ENCODE data around the gene N4BP2L2.

N4BP2L2 gene

GRCh38 chr13:32549788-32550187 lies 11.2 kb upstream of the N4BP2L2 start:
- WGBS (ENCODE audit: insufficient coverage) = 97% methylated on average over 3 of the region's 3 CpGs
- Histone ChIP-seq H3K4me3 (ENCODE audit: control insufficient read depth in 1 of 7, extremely low read depth in 1 of 7, insufficient read depth in 4 of 7, low read depth in 2 of 7, low read length in 6 of 7) (no peak overlapping the region), H3K9me3 (ENCODE audit: control extremely low read depth in 1 of 5, control insufficient read depth in 4 of 5, insufficient read depth in 2 of 5, low read depth in 1 of 5, low read length in 4 of 5) (no peaks in the 10 kb centered on the region), H3K27ac (ENCODE audit: insufficient read depth in 1 of 2, low read depth in 1 of 2, low read length in 2 of 2, poor library complexity in 1 of 2, severe bottlenecking in 2 of 2) (no peak overlapping the region), H3K4me1 (ENCODE audit: control extremely low read depth in 1 of 4, control insufficient read depth in 4 of 4, insufficient read depth in 4 of 4, low read length in 3 of 4) (no peaks in the 10 kb centered on the region), H3K27me3 (replicated peaks in 2 of 5; ENCODE audit: control insufficient read depth in 4 of 5, insufficient read depth in 5 of 5, low read length in 4 of 5) (no peaks in the 10 kb centered on the region), H3K36me3 (ENCODE audit: control insufficient read depth in 4 of 4, insufficient read depth in 4 of 4, low read length in 3 of 4) (no peaks in the 10 kb centered on the region)
- CTCF ChIA-PET = interaction anchor here (1.1 kb wide), 1 partner anchor 19 kb away, joined by 3 read pairs; no protein-coding TSS in a partner anchor
- POLR2A ChIA-PET = no interaction called here
- DNase-seq = no peak

GRCh38 chr13:32548837-32549236 lies 10.2 kb upstream of the N4BP2L2 start:
- Histone ChIP-seq H3K27me3 (replicated peaks in 2 of 5; ENCODE audit: control insufficient read depth in 4 of 5, insufficient read depth in 5 of 5, low read length in 4 of 5) (no peaks in the 10 kb centered on the region), H3K4me1 (ENCODE audit: control extremely low read depth in 1 of 4, control insufficient read depth in 4 of 4, insufficient read depth in 4 of 4, low read length in 3 of 4) (no peaks in the 10 kb centered on the region), H3K9me3 (ENCODE audit: control extremely low read depth in 1 of 5, control insufficient read depth in 4 of 5, insufficient read depth in 2 of 5, low read depth in 1 of 5, low read length in 4 of 5) (no peaks in the 10 kb centered on the region), H3K27ac (ENCODE audit: insufficient read depth in 1 of 2, low read depth in 1 of 2, low read length in 2 of 2, poor library complexity in 1 of 2, severe bottlenecking in 2 of 2) (no peak overlapping the region), H3K4me3 (ENCODE audit: control insufficient read depth in 1 of 7, extremely low read depth in 1 of 7, insufficient read depth in 4 of 7, low read depth in 2 of 7, low read length in 6 of 7) (peak overlapping the region in 1 of 7 experiments; percentile 37), H3K36me3 (ENCODE audit: control insufficient read depth in 4 of 4, insufficient read depth in 4 of 4, low read length in 3 of 4) (no peaks in the 10 kb centered on the region)
- CTCF ChIA-PET = interaction anchor here (1.1 kb wide), 1 partner anchor 20 kb away, joined by 3 read pairs; no protein-coding TSS in a partner anchor
- no CpG with 5 or more reads among the region's 2 CpGs for WGBS (ENCODE audit: insufficient coverage)
- POLR2A ChIA-PET = no interaction called here
- peak in 2 of 3 donors; percentile 42 to 44 for DNase-seq

- no peaks in the 10 kb centered on the region for H3K9me3 ChIP-seq (ENCODE audit: control extremely low read depth in 1 of 5, control insufficient read depth in 4 of 5, insufficient read depth in 2 of 5, low read depth in 1 of 5, low read length in 4 of 5)
- H3K27ac ChIP-seq (ENCODE audit: insufficient read depth in 1 of 2, low read depth in 1 of 2, low read length in 2 of 2, poor library complexity in 1 of 2, severe bottlenecking in 2 of 2) = no peak overlapping the region
- POLR2A ChIA-PET = no interaction called here
- no peaks in the 10 kb centered on the region for H3K27me3 ChIP-seq (replicated peaks in 2 of 5; ENCODE audit: control insufficient read depth in 4 of 5, insufficient read depth in 5 of 5, low read length in 4 of 5)
- CTCF ChIA-PET = interaction anchor here (0.6 to 1.1 kb wide), 2 partner anchors 12 to 36 kb away, joined by 3 read pairs; no protein-coding TSS in a partner anchor
- no CpG with 5 or more reads among the region's 2 CpGs for WGBS (ENCODE audit: insufficient coverage)
- H3K4me3 ChIP-seq (ENCODE audit: control insufficient read depth in 1 of 7, extremely low read depth in 1 of 7, insufficient read depth in 4 of 7, low read depth in 2 of 7, low read length in 6 of 7) = no peak overlapping the region
- no peaks in the 10 kb centered on the region for H3K4me1 ChIP-seq (ENCODE audit: control extremely low read depth in 1 of 4, control insufficient read depth in 4 of 4, insufficient read depth in 4 of 4, low read length in 3 of 4)
- DNase-seq = no peak
- no peaks in the 10 kb centered on the region for H3K36me3 ChIP-seq (ENCODE audit: control insufficient read depth in 4 of 4, insufficient read depth in 4 of 4, low read length in 3 of 4)
These were observed 6.5 kb upstream of the N4BP2L2 start for GRCh38 chr13:32545083-32545482.

GRCh38 chr13:32542221-32542620 lies 3.6 kb upstream of the N4BP2L2 start:
- ChIA-PET POLR2A (interaction anchor here (0.6 kb wide), 1 partner anchor 101 kb away, joined by 3 read pairs; no protein-coding TSS in a partner anchor), CTCF (no interaction called here)
- no peak overlapping the region for H3K4me3 ChIP-seq (ENCODE audit: control insufficient read depth in 1 of 7, extremely low read depth in 1 of 7, insufficient read depth in 4 of 7, low read depth in 2 of 7, low read length in 6 of 7)
- H3K4me1 ChIP-seq (ENCODE audit: control extremely low read depth in 1 of 4, control insufficient read depth in 4 of 4, insufficient read depth in 4 of 4, low read length in 3 of 4) = peaks cover 0 to 7% (median 5%) of the 10 kb centered on the region in 4 experiments
- H3K27ac ChIP-seq (ENCODE audit: insufficient read depth in 1 of 2, low read depth in 1 of 2, low read length in 2 of 2, poor library complexity in 1 of 2, severe bottlenecking in 2 of 2) = no peak overlapping the region
- WGBS (ENCODE audit: insufficient coverage) = 83% methylated on average over 1 of the region's 2 CpGs
- peaks cover 0 to 6% (median 0%) of the 10 kb centered on the region in 5 experiments for H3K9me3 ChIP-seq (ENCODE audit: control extremely low read depth in 1 of 5, control insufficient read depth in 4 of 5, insufficient read depth in 2 of 5, low read depth in 1 of 5, low read length in 4 of 5)
- H3K27me3 ChIP-seq (replicated peaks in 2 of 5; ENCODE audit: control insufficient read depth in 4 of 5, insufficient read depth in 5 of 5, low read length in 4 of 5) = no peaks in the 10 kb centered on the region
- DNase-seq = no peak
- H3K36me3 ChIP-seq (ENCODE audit: control insufficient read depth in 4 of 4, insufficient read depth in 4 of 4, low read length in 3 of 4) = no peaks in the 10 kb centered on the region

- peak overlapping the region; percentile 75 to 99 (median 92) for H3K4me3 ChIP-seq (ENCODE audit: control insufficient read depth in 1 of 7, extremely low read depth in 1 of 7, insufficient read depth in 4 of 7, low read depth in 2 of 7, low read length in 6 of 7)
- no peaks in the 10 kb centered on the region for H3K27me3 ChIP-seq (replicated peaks in 2 of 5; ENCODE audit: control insufficient read depth in 4 of 5, insufficient read depth in 5 of 5, low read length in 4 of 5)
- peak overlapping the region; percentile 97 to 99 for H3K27ac ChIP-seq (ENCODE audit: insufficient read depth in 1 of 2, low read depth in 1 of 2, low read length in 2 of 2, poor library complexity in 1 of 2, severe bottlenecking in 2 of 2)
- ChIA-PET CTCF (interaction anchor here (0.7 to 2.5 kb wide), 7 partner anchors 14 to 109 kb away, joined by 3 to 9 read pairs (median 4); no protein-coding TSS in a partner anchor), POLR2A (interaction anchor here (0.6 to 0.7 kb wide), 3 partner anchors 16 to 133 kb away, joined by 3 read pairs; no protein-coding TSS in a partner anchor)
- peaks cover 0 to 6% (median 0%) of the 10 kb centered on the region in 5 experiments for H3K9me3 ChIP-seq (ENCODE audit: control extremely low read depth in 1 of 5, control insufficient read depth in 4 of 5, insufficient read depth in 2 of 5, low read depth in 1 of 5, low read length in 4 of 5)
- peak in 2 of 3 donors; percentile 38 to 57 for DNase-seq
- H3K4me1 ChIP-seq (ENCODE audit: control extremely low read depth in 1 of 4, control insufficient read depth in 4 of 4, insufficient read depth in 4 of 4, low read length in 3 of 4) = peaks cover 5 to 22% (median 13%) of the 10 kb centered on the region in 4 experiments
- WGBS (ENCODE audit: insufficient coverage) = 0% methylated on average over 23 of the region's 23 CpGs
- peaks cover 10 to 32% (median 16%) of the 10 kb centered on the region in 4 experiments for H3K36me3 ChIP-seq (ENCODE audit: control insufficient read depth in 4 of 4, insufficient read depth in 4 of 4, low read length in 3 of 4)
These were observed 413 bp downstream of the N4BP2L2 start for GRCh38 chr13:32538143-32538620.

- WGBS (ENCODE audit: insufficient coverage) = 46% methylated on average over 8 of the region's 22 CpGs
- peak overlapping the region; percentile 97 to 99 for H3K27ac ChIP-seq (ENCODE audit: insufficient read depth in 1 of 2, low read depth in 1 of 2, low read length in 2 of 2, poor library complexity in 1 of 2, severe bottlenecking in 2 of 2)
- ChIA-PET POLR2A (interaction anchor here (0.6 to 1.1 kb wide), 5 partner anchors 16 to 133 kb away, joined by 3 to 10 read pairs (median 3); no protein-coding TSS in a partner anchor), CTCF (interaction anchor here (0.6 to 2.5 kb wide), 10 partner anchors 43 to 464 kb away, joined by 3 to 9 read pairs (median 3); partner anchors contain the start of gene N4BP2L1)
- peaks cover 5 to 22% (median 13%) of the 10 kb centered on the region in 4 experiments for H3K4me1 ChIP-seq (ENCODE audit: control extremely low read depth in 1 of 4, control insufficient read depth in 4 of 4, insufficient read depth in 4 of 4, low read length in 3 of 4)
- H3K9me3 ChIP-seq (ENCODE audit: control extremely low read depth in 1 of 5, control insufficient read depth in 4 of 5, insufficient read depth in 2 of 5, low read depth in 1 of 5, low read length in 4 of 5) = peaks cover 0 to 6% (median 0%) of the 10 kb centered on the region in 5 experiments
- peaks cover 10 to 35% (median 16%) of the 10 kb centered on the region in 4 experiments for H3K36me3 ChIP-seq (ENCODE audit: control insufficient read depth in 4 of 4, insufficient read depth in 4 of 4, low read length in 3 of 4)
- peak in 1 of 3 donors; percentile 81 for DNase-seq
- no peaks in the 10 kb centered on the region for H3K27me3 ChIP-seq (replicated peaks in 2 of 5; ENCODE audit: control insufficient read depth in 4 of 5, insufficient read depth in 5 of 5, low read length in 4 of 5)
- H3K4me3 ChIP-seq (ENCODE audit: control insufficient read depth in 1 of 7, extremely low read depth in 1 of 7, insufficient read depth in 4 of 7, low read depth in 2 of 7, low read length in 6 of 7) = peak overlapping the region; percentile 75 to 99 (median 92)
These were observed 934 bp downstream of the N4BP2L2 start for GRCh38 chr13:32537580-32538142.

- CTCF ChIA-PET = no interaction called here
- no peak overlapping the region for H3K27ac ChIP-seq (ENCODE audit: insufficient read depth in 1 of 2, low read depth in 1 of 2, low read length in 2 of 2, poor library complexity in 1 of 2, severe bottlenecking in 2 of 2)
- H3K4me3 ChIP-seq (ENCODE audit: control insufficient read depth in 1 of 7, extremely low read depth in 1 of 7, insufficient read depth in 4 of 7, low read depth in 2 of 7, low read length in 6 of 7) = no peak overlapping the region
- DNase-seq = no peak
- H3K27me3 ChIP-seq (replicated peaks in 2 of 5; ENCODE audit: control insufficient read depth in 4 of 5, insufficient read depth in 5 of 5, low read length in 4 of 5) = no peaks in the 10 kb centered on the region
- WGBS (ENCODE audit: insufficient coverage) = 100% methylated on average over 1 of the region's 2 CpGs
- peaks cover 0 to 6% (median 0%) of the 10 kb centered on the region in 5 experiments for H3K9me3 ChIP-seq (ENCODE audit: control extremely low read depth in 1 of 5, control insufficient read depth in 4 of 5, insufficient read depth in 2 of 5, low read depth in 1 of 5, low read length in 4 of 5)
- peaks cover 10 to 35% (median 16%) of the 10 kb centered on the region in 4 experiments for H3K36me3 ChIP-seq (ENCODE audit: control insufficient read depth in 4 of 4, insufficient read depth in 4 of 4, low read length in 3 of 4)
- H3K4me1 ChIP-seq (ENCODE audit: control extremely low read depth in 1 of 4, control insufficient read depth in 4 of 4, insufficient read depth in 4 of 4, low read length in 3 of 4) = peaks cover 9 to 27% (median 17%) of the 10 kb centered on the region in 4 experiments
- POLR2A ChIA-PET = no interaction called here
These were observed 2.8 kb downstream of the N4BP2L2 start for GRCh38 chr13:32535748-32536147.
